ENCODE data around the gene NDFIP1. TPM values are rescaled to one million over a fixed set of nuclear protein-coding genes. Genes with fewer than 3 reads are reported as not detected.

Gene NDFIP1
- total and polyA plus RNA-seq, 10 of the 15 experiments (the other 5 are each of a cell fraction or from before 2014, with no cell fraction given), result 0.08 to 2.7 (median 0.92) TPM

- TF ChIP-seq SUZ12 (IDR thresholded peaks at IDR 0.05; ENCODE audit: unreplicated experiment), result no peak
- no peak for TF ChIP-seq POLR2AphosphoS2 (IDR thresholded peaks at IDR 0.05; ENCODE audit: low read depth, low read length)
- TF ChIP-seq MEF2A (IDR thresholded peaks at IDR 0.05; ENCODE audit: insufficient read depth, low read depth, low read length), result no peak
- no peak for TF ChIP-seq WRNIP1 (IDR thresholded peaks at IDR 0.05; ENCODE audit: borderline replicate concordance, low read depth, low read length)
- TF ChIP-seq, protein P1, sequence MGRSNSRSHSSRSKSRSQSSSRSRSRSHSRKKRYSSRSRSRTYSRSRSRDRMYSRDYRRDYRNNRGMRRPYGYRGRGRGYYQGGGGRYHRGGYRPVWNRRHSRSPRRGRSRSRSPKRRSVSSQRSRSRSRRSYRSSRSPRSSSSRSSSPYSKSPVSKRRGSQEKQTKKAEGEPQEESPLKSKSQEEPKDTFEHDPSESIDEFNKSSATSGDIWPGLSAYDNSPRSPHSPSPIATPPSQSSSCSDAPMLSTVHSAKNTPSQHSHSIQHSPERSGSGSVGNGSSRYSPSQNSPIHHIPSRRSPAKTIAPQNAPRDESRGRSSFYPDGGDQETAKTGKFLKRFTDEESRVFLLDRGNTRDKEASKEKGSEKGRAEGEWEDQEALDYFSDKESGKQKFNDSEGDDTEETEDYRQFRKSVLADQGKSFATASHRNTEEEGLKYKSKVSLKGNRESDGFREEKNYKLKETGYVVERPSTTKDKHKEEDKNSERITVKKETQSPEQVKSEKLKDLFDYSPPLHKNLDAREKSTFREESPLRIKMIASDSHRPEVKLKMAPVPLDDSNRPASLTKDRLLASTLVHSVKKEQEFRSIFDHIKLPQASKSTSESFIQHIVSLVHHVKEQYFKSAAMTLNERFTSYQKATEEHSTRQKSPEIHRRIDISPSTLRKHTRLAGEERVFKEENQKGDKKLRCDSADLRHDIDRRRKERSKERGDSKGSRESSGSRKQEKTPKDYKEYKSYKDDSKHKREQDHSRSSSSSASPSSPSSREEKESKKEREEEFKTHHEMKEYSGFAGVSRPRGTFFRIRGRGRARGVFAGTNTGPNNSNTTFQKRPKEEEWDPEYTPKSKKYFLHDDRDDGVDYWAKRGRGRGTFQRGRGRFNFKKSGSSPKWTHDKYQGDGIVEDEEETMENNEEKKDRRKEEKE (IDR thresholded peaks at IDR 0.05), result no peak
- TF ChIP-seq BHLHE40 (IDR thresholded peaks at IDR 0.05; ENCODE audit: borderline replicate concordance in 1 of 2, low read depth in 2 of 2, low read length in 1 of 2), result no peak
- TF ChIP-seq E2F4 (IDR thresholded peaks at IDR 0.05; ENCODE audit: low read depth, low read length), result no peak
- TF ChIP-seq KDM1A (IDR thresholded peaks at IDR 0.05; ENCODE audit: borderline replicate concordance), result no peak
- TF ChIP-seq RFX5 (IDR thresholded peaks at IDR 0.05; ENCODE audit: low read depth, low read length), result no peak
- TF ChIP-seq TCF12 (IDR thresholded peaks at IDR 0.05; ENCODE audit: low read depth, low read length), result no peak
- no peak for TF ChIP-seq PAX8 (IDR thresholded peaks at IDR 0.05)
- no peak for TF ChIP-seq CHD4 (IDR thresholded peaks at IDR 0.05)
- no peak for TF ChIP-seq SRF (IDR thresholded peaks at IDR 0.05; ENCODE audit: low read depth in 2 of 2, low read length in 2 of 2)
Observed at GRCh38 chr5:142132916-142133315, 24.3 kb downstream of the NDFIP1 start (continued).

Data from GM12878 (cell line).